PFSK-1 (cell line): ENCODE measurements around the gene EPHA6.

ENCODE experiments used
- POLR2AphosphoS5 ChIP-seq: IDR thresholded peaks from 2 replicates; pipeline ENCODE4 v1.6.1; 2012; ENCODE audit warnings: low read depth, mild to moderate bottlenecking, control low read depth, low read length, moderate library complexity
- SIN3A ChIP-seq: IDR thresholded peaks from 2 replicates; pipeline ENCODE4 v1.6.1; 2012; ENCODE audit warnings: mild to moderate bottlenecking, low read length, moderate library complexity, borderline replicate concordance; ENCODE audit not compliant: insufficient read depth

GRCh38 chr3:97306226-97306625 lies 491.8 kb downstream of the EPHA6 start:
- TF ChIP-seq SIN3A (no peak), POLR2AphosphoS5 (no peak)
